Memory B cell (primary cell): ENCODE results near the gene OR7A5.
A peak's percentile ranks its signal among the peaks of the same experiment; 100 is the strongest.

Experiments
- ATAC-seq: fragments of 150-1000 bp; cut with Tn5 transposase; 2 replicates; pipeline ENCODE4 v1.10.0; 2021; ENCODE audit warnings: low read depth, mild to moderate bottlenecking, moderate library complexity
- DNase-seq, 2 donors: peaks; one replicate each; pipeline ENCODE4 v3.0.0; 2022; ENCODE audit warnings: low spot score in 2 of 2
- H3K27ac Mint-ChIP-seq: one replicate; pipeline ENCODE4 v1.8.0; 2022; ENCODE audit warnings: mild to moderate bottlenecking, moderate library complexity, mixed read lengths
- H3K27me3 Mint-ChIP-seq: one replicate; pipeline ENCODE4 v1.8.0; 2022; ENCODE audit warnings: mixed read lengths
- H3K36me3 Mint-ChIP-seq: one replicate; pipeline ENCODE4 v1.8.0; 2022; ENCODE audit warnings: mild to moderate bottlenecking, mixed read lengths
- H3K4me1 Mint-ChIP-seq: one replicate; pipeline ENCODE4 v1.8.0; 2022; ENCODE audit warnings: mixed read lengths
- H3K4me3 Mint-ChIP-seq: one replicate; pipeline ENCODE4 v1.8.0; 2022; ENCODE audit warnings: mild to moderate bottlenecking, moderate library complexity, mixed read lengths
- H3K9me3 Mint-ChIP-seq: one replicate; pipeline ENCODE4 v1.8.0; 2022; ENCODE audit warnings: mixed read lengths

OR7A5 gene

GRCh38 chr19:14835011-14835410, at the start of gene OR7A5, which contains the start of gene OR7C1:
Gene OR7A5 (minus strand): TSS chr19:14835185. CDS start chr19:14828241, 6,944 bp downstream.
Gene OR7C1 (minus strand): TSS chr19:14835185. CDS start chr19:14800136, 35,049 bp downstream.
- Mint-ChIP-seq H3K27ac (no peak within 1 kb of the TSS), H3K4me3 (no peak within 1 kb of the TSS), H3K4me1 (peaks cover 8% of the 10 kb centered on the region), H3K36me3 (no peaks in the 10 kb centered on the region), H3K27me3 (peaks cover 4% of the 10 kb centered on the region), H3K9me3 (no peaks in the 10 kb centered on the region)
- ATAC-seq (no peak), DNase-seq (no peak)

DNA sequence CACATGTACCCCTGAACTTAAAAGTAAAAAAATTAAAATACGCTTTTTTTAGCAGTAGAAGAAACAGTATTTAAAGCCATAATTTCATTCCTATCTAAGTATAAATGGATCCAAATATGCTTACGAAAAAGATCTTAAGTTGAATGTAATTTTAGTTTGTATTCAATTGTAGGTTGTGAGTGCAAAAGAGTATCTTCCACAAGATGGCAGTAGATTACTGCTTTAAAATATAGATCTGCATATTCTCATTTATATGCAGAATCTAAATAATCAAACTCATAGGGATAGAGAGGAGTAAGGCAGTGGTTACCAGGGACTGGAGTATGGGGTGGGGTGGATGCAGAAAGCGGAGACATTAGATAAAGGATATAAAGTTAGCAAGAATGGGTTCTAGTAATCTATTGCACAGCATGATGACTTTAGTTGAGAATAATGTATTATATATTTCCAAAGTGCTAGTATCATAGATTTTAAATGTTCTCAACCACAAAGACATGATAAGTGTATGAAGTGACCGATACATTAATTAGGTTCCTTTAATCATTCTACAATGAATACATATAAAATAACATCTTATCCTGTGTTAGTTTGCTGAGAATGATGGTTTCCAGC, 36.7 kb upstream of the OR7A5 start:
- Mint-ChIP-seq H3K36me3 (no peaks in the 10 kb centered on the region), H3K4me3 (no peak overlapping the region), H3K4me1 (peaks cover 3% of the 10 kb centered on the region), H3K9me3 (no peaks in the 10 kb centered on the region), H3K27ac (no peak overlapping the region), H3K27me3 (peaks cover 13% of the 10 kb centered on the region)
- DNase-seq (peak in 1 of 2 donors; percentile 28), ATAC-seq (peak; percentile 31)

- Mint-ChIP-seq H3K9me3 (no peaks in the 10 kb centered on the region), H3K4me3 (no peak overlapping the region), H3K36me3 (no peaks in the 10 kb centered on the region), H3K4me1 (peaks cover 3% of the 10 kb centered on the region), H3K27ac (no peak overlapping the region), H3K27me3 (peaks cover 18% of the 10 kb centered on the region)
- ATAC-seq (no peak), DNase-seq (no peak)
Observed at GRCh38 chr19:14868497-14868896, 33.5 kb upstream of the OR7A5 start.

- no peak for DNase-seq
- peaks cover 1% of the 10 kb centered on the region for H3K36me3 Mint-ChIP-seq
- no peaks in the 10 kb centered on the region for H3K4me1 Mint-ChIP-seq
- no peak for ATAC-seq
- H3K4me3 Mint-ChIP-seq: no peak within 1 kb of the TSS
- H3K9me3 Mint-ChIP-seq: peaks cover 2% of the 10 kb centered on the region
- no peak within 1 kb of the TSS for H3K27ac Mint-ChIP-seq
- H3K27me3 Mint-ChIP-seq: peaks cover 26% of the 10 kb centered on the region
Observed at GRCh38 chr19:14848822-14849221, 13.8 kb upstream of the OR7A5 start, which contains the start of gene OR7A10. Gene OR7A10 (minus strand): TSS chr19:14848922. CDS start chr19:14841877, 7,045 bp downstream.

GRCh38 chr19:14843578-14843977, 8.6 kb upstream of the OR7A5 start:
- no peak overlapping the region for H3K4me3 Mint-ChIP-seq
- H3K27ac Mint-ChIP-seq: no peak overlapping the region
- DNase-seq (no peak), ATAC-seq (no peak)
- peaks cover 1% of the 10 kb centered on the region for H3K36me3 Mint-ChIP-seq
- peaks cover 26% of the 10 kb centered on the region for H3K27me3 Mint-ChIP-seq
- H3K4me1 Mint-ChIP-seq: no peaks in the 10 kb centered on the region
- H3K9me3 Mint-ChIP-seq: peaks cover 2% of the 10 kb centered on the region

DNA sequence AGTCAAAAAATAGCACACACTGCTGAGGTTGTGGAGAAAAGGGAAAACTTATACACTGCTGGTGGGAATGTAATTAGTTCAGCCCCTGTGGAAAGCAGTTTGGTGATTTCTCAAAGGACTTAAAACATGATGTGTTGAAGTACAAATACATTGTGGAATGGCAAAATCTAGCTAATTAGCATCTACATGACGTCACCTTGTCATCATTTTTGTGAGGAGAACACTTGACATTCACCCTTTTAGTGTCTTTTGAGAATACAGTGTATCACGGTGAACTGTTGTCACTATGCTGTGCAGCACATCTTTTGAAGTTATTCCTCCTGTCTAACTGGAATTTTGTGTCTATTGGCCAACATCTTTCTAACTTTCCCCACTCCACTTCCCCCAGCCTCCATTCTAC, 8.2 kb upstream of the OR7A5 start:
- H3K27ac Mint-ChIP-seq: no peak overlapping the region
- H3K36me3 Mint-ChIP-seq: peaks cover 1% of the 10 kb centered on the region
- peaks cover 24% of the 10 kb centered on the region for H3K27me3 Mint-ChIP-seq
- H3K4me1 Mint-ChIP-seq: no peaks in the 10 kb centered on the region
- no peak for ATAC-seq
- H3K9me3 Mint-ChIP-seq: peaks cover 2% of the 10 kb centered on the region
- DNase-seq: no peak
- H3K4me3 Mint-ChIP-seq: no peak overlapping the region

- no peak for ATAC-seq
- no peaks in the 10 kb centered on the region for H3K36me3 Mint-ChIP-seq
Observed at GRCh38 chr19:14840206-14840605, 5.2 kb upstream of the OR7A5 start.

DNA sequence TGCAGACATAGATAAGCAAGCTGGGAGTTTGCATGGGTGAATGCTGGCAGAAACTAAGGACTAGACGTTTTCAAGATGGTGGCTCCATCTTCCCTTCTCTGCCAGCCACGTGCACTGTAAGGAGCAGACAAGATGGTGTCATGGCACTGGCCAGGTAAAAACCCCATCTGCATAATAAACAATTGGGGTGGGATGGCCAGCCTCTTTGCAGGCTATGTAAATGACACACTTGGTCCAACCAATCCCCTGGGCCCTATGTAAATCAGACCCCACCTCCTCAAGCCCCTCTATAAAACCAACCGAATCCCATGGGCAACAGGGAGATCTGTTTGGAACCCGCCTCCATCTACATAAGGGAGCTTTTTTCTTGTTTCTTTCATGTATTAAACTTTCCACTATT, 2.4 kb upstream of the OR7A5 start:
- ATAC-seq: no peak
- DNase-seq: no peak
- Mint-ChIP-seq H3K4me3 (no peak overlapping the region), H3K9me3 (no peaks in the 10 kb centered on the region), H3K4me1 (no peaks in the 10 kb centered on the region), H3K27ac (no peak overlapping the region), H3K36me3 (no peaks in the 10 kb centered on the region), H3K27me3 (peaks cover 12% of the 10 kb centered on the region)

More at GRCh38 chr19:14840206-14840605, 5.2 kb upstream of the OR7A5 start:
- DNase-seq: no peak
- Mint-ChIP-seq H3K4me1 (no peaks in the 10 kb centered on the region), H3K9me3 (no peaks in the 10 kb centered on the region), H3K4me3 (no peak overlapping the region), H3K27ac (no peak overlapping the region), H3K27me3 (peaks cover 22% of the 10 kb centered on the region)

- Mint-ChIP-seq H3K27ac (no peak overlapping the region), H3K4me1 (peaks cover 8% of the 10 kb centered on the region), H3K27me3 (peaks cover 12% of the 10 kb centered on the region), H3K4me3 (no peak overlapping the region), H3K9me3 (no peaks in the 10 kb centered on the region), H3K36me3 (no peaks in the 10 kb centered on the region)
- DNase-seq (peak in 1 of 2 donors; percentile 2), ATAC-seq (peak; percentile 55)
Observed at GRCh38 chr19:14830702-14831101, 4.3 kb downstream of the OR7A5 start.

DNA sequence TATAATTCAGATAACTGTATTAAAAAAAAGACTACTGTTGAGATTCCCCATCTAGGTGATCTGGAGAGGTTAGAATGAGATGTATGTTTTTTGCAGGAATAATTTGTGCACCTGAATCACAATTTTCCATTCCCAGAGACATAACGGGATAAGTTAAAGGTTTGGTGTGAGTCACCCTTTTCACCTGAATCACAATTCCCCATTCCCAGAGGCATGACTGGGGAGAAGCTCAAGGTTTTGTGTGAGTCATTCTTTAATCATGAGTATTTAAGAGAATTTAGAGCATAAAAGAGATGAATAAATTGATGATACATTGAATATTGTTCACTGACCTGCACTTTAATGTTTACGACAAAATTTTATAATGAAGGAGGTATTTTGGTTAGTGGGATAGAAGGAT, 9.0 kb downstream of the OR7A5 start:
- ATAC-seq (no peak), DNase-seq (no peak)
- Mint-ChIP-seq H3K4me1 (peaks cover 7% of the 10 kb centered on the region), H3K36me3 (no peaks in the 10 kb centered on the region), H3K4me3 (no peak overlapping the region), H3K27me3 (peaks cover 23% of the 10 kb centered on the region), H3K27ac (no peak overlapping the region), H3K9me3 (no peaks in the 10 kb centered on the region)

DNA sequence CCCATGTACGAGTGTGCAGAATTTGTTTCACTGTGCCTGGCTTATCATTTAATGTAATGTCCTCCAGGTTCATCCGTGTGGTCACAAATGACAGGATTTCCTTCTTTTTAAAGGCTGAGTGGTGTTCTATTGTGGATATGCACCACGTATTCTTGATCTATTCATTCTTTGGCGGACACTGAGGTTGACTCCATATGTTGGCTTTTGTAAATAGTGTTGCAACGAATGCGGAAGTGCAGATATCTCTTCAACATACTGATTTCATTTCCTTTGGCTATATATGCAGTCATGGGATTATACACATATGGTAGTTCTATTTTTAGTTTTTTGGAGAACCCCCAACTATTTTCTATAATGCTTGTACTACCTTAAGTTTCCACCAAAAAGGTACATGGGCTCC, 13.0 kb downstream of the OR7A5 start:
- H3K36me3 Mint-ChIP-seq: no peaks in the 10 kb centered on the region
- peaks cover 20% of the 10 kb centered on the region for H3K27me3 Mint-ChIP-seq
- DNase-seq: no peak

GRCh38 chr19:14818588-14818987, 16.4 kb downstream of the OR7A5 start:
- Mint-ChIP-seq H3K36me3 (no peaks in the 10 kb centered on the region), H3K27ac (no peak overlapping the region), H3K9me3 (no peaks in the 10 kb centered on the region), H3K4me1 (no peaks in the 10 kb centered on the region), H3K27me3 (peaks cover 9% of the 10 kb centered on the region), H3K4me3 (no peak overlapping the region)
- ATAC-seq (no peak), DNase-seq (no peak)

More for the DNA sequence above, 13.0 kb downstream of the OR7A5 start:
- Mint-ChIP-seq H3K9me3 (no peaks in the 10 kb centered on the region), H3K4me1 (no peaks in the 10 kb centered on the region), H3K4me3 (no peak overlapping the region), H3K27ac (no peak overlapping the region)
- no peak for ATAC-seq

DNA sequence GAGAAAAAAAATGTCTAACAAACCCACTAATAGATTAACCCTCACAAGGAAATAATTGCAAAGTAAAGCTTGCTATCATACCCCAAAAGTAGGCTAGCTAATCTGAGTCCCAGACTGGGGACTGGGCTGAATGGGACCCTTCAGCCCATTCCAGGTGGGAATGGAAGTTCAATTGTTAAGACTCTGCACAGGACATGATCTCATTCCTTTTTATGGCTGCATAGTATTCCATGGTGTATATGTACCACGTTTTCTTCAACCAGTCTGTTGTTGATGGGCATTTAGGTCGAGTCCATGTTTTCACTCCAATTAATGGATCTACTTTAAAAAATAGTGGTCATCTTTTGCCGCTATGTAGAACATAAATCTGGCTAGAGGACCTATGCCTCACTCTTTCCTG, 17.9 kb downstream of the OR7A5 start:
- no peak for ATAC-seq
- Mint-ChIP-seq H3K27me3 (peaks cover 9% of the 10 kb centered on the region), H3K27ac (no peak overlapping the region), H3K4me3 (no peak overlapping the region), H3K4me1 (no peaks in the 10 kb centered on the region), H3K9me3 (no peaks in the 10 kb centered on the region), H3K36me3 (no peaks in the 10 kb centered on the region)
- DNase-seq: no peak

GRCh38 chr19:14814982-14815652, 19.9 kb downstream of the OR7A5 start:
- Mint-ChIP-seq H3K36me3 (no peaks in the 10 kb centered on the region), H3K4me3 (no peak overlapping the region), H3K9me3 (no peaks in the 10 kb centered on the region), H3K27ac (no peak overlapping the region), H3K4me1 (no peaks in the 10 kb centered on the region), H3K27me3 (peaks cover 4% of the 10 kb centered on the region)
- no peak for DNase-seq
- no peak for ATAC-seq
